Stomach (tissue), 4 donors: ENCODE results near the gene PHETA1.
"Not testable (repeated sequence)": the region's sequence is repeated elsewhere in the genome, so short reads cannot be mapped to it uniquely, and the experiment has no call there.

Source experiments
- EP300 ChIP-seq: sonication (generic); formaldehyde crosslinking; IDR thresholded peaks from one replicate; pipeline ENCODE4 v1.6.1; 2017; ENCODE audit warnings: antibody characterized with exemption
- POLR2A ChIP-seq, 4 donors: fragments of 450-650 bp; IDR thresholded peaks; one replicate each; pipeline ENCODE4 v1.6.1; 2016; ENCODE audit warnings: antibody characterized with exemption in 4 of 4, control low read depth in 2 of 4, mild to moderate bottlenecking in 1 of 4, moderate library complexity in 1 of 4
- TF ChIP-seq, protein P1 (sequence below), 7 experiments: fragments of 450-650 bp in 4 of 7; fragments of 200-600 bp in 3 of 7; sonication (generic) in 3 of 7; IDR thresholded peaks; one replicate each; pipeline ENCODE4 v1.5.1; 2016 to 2019; ENCODE audit warnings: antibody characterized with exemption in 7 of 7, control low read depth in 2 of 7, mild to moderate bottlenecking in 1 of 7

DNA sequence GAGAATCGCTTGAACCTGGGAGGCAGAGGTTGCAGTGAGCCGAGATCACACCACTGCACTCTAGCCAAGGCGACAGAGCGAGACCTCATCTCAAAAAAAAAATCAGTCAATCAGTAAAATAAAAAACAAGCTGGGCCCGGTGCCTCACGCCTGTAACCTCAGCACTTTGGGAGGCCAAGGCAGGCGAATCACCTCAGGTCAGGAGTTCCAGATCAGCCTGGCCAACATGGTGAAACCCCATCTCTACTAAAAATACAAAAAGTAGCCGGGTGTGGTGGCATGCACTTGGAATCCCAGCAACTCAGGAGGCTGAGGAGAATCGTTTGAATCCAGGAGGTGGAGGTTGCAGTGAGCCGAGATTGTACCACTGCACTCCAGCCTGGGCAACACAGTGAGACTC lies 33.6 kb downstream of the PHETA1 start:
- TF ChIP-seq, protein P1, sequence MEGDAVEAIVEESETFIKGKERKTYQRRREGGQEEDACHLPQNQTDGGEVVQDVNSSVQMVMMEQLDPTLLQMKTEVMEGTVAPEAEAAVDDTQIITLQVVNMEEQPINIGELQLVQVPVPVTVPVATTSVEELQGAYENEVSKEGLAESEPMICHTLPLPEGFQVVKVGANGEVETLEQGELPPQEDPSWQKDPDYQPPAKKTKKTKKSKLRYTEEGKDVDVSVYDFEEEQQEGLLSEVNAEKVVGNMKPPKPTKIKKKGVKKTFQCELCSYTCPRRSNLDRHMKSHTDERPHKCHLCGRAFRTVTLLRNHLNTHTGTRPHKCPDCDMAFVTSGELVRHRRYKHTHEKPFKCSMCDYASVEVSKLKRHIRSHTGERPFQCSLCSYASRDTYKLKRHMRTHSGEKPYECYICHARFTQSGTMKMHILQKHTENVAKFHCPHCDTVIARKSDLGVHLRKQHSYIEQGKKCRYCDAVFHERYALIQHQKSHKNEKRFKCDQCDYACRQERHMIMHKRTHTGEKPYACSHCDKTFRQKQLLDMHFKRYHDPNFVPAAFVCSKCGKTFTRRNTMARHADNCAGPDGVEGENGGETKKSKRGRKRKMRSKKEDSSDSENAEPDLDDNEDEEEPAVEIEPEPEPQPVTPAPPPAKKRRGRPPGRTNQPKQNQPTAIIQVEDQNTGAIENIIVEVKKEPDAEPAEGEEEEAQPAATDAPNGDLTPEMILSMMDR (IDR thresholded peaks at IDR 0.05), result not testable (repeated sequence)
- not testable (repeated sequence) for TF ChIP-seq POLR2A (IDR thresholded peaks at IDR 0.05); EP300
